Measurements from ENCODE around the gene APRT.
"Not testable (repeated sequence)": the region's sequence is repeated elsewhere in the genome, so short reads cannot be mapped to it uniquely, and the experiment has no call there.

Gene APRT

GRCh38 chr16:88785106-88785924, 26.4 kb downstream of the APRT start, which contains the start of gene PIEZO1:
Gene PIEZO1, minus strand, starts transcription at chr16:88785220. Its CDS starts 256 bp downstream, at chr16:88784964.
- FAIRE-seq = no peak

GRCh38 chr16:88784856-88785105, 26.9 kb downstream of the APRT start:
- FAIRE-seq = no peak

GRCh38 chr16:88784074-88784855, 27.5 kb downstream of the APRT start:
- no peak for FAIRE-seq

GRCh38 chr16:88783391-88784073, 28.2 kb downstream of the APRT start:
- no peak for FAIRE-seq

- no peak for FAIRE-seq
Observed at GRCh38 chr16:88782454-88783390, 29.0 kb downstream of the APRT start.

- no peak for FAIRE-seq
Observed at GRCh38 chr16:88781140-88782077, 30.3 kb downstream of the APRT start.

- FAIRE-seq = no peak
Observed at GRCh38 chr16:88780142-88781062, 31.3 kb downstream of the APRT start.

- no peak for FAIRE-seq
Observed at GRCh38 chr16:88779406-88780141, 32.2 kb downstream of the APRT start.

- FAIRE-seq = no peak
Observed at GRCh38 chr16:88778541-88779065, 33.1 kb downstream of the APRT start.

- FAIRE-seq = no peak
Observed at GRCh38 chr16:88778271-88778525, 33.5 kb downstream of the APRT start.

- no peak for FAIRE-seq
Observed at GRCh38 chr16:88777471-88778270, 34.1 kb downstream of the APRT start.

- no peak for FAIRE-seq
Observed at GRCh38 chr16:88775825-88776224, 35.9 kb downstream of the APRT start.

GRCh38 chr16:88774544-88775393, 37.0 kb downstream of the APRT start:
- no peak for FAIRE-seq

- FAIRE-seq = no peak
Observed at GRCh38 chr16:88773812-88774291, 37.9 kb downstream of the APRT start.

- FAIRE-seq = no peak
Observed at GRCh38 chr16:88772871-88773811, 38.6 kb downstream of the APRT start.

GRCh38 chr16:88771781-88772180, 39.9 kb downstream of the APRT start:
- not testable (repeated sequence) for FAIRE-seq

Measured in colon (tissue), 2 donors.